22Rv1 (cell line): ENCODE data around the gene CD200R1.

Source experiments
- H3K27ac ChIP-seq: fragments of 450-650 bp; 2 replicates; pipeline ENCODE4 v1.5.1; 2017
- CTCF ChIP-seq: fragments of 450-650 bp; IDR thresholded peaks from 2 replicates; pipeline ENCODE4 v1.5.1; 2017; ENCODE audit warnings: mild to moderate bottlenecking
- ZFX ChIP-seq: fragments of 450-650 bp; IDR thresholded peaks from 2 replicates; pipeline ENCODE4 v1.6.1; 2017; ENCODE audit warnings: antibody characterized with exemption, borderline replicate concordance

CD200R1 gene

DNA sequence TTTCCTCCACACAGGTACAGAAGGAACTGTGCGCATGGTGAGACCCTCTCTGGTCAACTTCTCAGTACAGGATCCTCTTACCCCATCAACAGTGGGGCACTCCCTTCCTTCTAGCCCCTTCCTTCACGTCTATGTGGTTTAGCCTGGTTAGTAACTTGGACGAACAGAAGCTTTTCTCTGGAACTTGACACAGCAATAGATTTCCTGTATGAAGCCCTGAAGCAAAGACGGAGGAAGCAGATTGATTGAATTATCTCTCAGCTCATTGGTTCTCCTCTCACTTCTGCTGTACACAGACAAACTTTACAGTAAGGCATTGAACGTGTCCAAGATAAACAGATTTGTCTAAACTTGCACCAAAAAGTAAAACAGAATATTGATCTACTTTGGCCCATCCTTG is at the start of gene CD200R1:
Gene CD200R1 (minus strand): TSS at position 210 of the 400 bp plus-strand sequence. CDS start 246 bp downstream, outside the sequence.
- no peak for TF ChIP-seq CTCF
- no peak for TF ChIP-seq ZFX

DNA sequence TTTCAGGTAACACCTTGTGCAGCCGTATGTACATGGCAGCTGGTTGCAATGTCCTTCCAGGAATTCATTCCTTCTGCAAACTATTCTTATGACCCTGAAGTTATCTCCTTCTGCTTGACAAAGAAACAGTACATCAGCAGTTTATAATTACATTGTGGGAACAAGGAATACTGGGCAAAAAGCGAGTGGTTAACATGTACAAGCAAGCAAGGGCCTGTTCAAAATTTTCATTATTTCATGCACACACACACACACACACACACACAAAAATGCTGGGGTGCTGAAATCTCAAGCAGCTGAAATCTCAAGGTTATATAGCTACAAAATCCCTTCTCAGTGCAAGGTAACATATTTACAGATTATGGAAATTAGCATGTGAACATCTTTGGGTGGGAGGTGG is 46.6 kb upstream of the CD200R1 start:
- H3K27ac ChIP-seq = no peak overlapping the region
- TF ChIP-seq CTCF = no peak
- TF ChIP-seq ZFX = no peak

More for the DNA sequence above, at the start of gene CD200R1:
- H3K27ac ChIP-seq = no peak within 1 kb of the TSS

DNA sequence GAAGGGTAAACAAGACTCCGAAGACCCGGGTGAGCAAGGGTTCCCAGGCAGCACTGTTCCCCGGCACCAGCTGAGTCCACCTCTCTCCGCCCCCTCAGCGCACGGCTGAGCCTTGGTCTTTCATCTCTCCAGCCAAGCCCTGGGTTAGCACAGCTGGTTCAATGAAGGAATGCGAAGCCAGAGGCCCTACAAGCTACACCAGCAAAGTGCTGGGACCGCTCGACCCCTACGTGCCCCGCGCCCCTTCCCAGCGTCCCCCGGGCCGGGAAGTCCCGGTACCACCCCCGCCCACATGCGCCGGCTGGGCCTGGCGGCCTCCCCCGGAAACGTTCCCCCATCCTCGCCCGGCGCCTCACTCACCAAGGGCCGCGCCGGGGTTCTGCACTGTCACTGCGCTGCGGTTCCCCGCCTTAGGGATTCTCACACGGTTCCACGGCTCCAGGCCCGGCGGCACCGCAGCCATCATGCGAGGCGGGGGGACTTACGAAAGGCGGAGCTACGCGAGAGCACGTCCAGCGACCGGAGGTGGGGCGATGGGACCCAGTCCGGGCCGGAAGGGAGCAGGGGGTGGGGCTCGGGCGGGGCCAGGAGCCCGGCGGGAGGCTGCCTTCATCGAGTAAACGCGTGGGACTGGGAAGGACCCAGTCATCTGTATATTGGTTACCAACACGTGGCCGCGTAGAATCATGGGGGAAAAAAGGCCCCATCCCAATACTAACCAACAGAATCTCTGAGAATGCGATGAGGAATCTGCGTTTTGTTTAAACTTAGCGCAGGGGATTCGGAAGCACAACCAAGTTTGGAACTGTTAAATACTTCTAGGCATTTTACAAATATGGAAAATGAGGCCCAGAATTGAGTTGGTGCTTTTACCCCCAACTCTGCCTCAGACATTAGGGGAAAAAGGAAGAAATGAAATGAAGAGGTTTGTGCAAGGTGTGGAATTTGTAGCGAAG is 44.6 kb upstream of the CD200R1 start:
- H3K27ac ChIP-seq = peak overlapping the region; percentile 71
- no peak for TF ChIP-seq ZFX

DNA sequence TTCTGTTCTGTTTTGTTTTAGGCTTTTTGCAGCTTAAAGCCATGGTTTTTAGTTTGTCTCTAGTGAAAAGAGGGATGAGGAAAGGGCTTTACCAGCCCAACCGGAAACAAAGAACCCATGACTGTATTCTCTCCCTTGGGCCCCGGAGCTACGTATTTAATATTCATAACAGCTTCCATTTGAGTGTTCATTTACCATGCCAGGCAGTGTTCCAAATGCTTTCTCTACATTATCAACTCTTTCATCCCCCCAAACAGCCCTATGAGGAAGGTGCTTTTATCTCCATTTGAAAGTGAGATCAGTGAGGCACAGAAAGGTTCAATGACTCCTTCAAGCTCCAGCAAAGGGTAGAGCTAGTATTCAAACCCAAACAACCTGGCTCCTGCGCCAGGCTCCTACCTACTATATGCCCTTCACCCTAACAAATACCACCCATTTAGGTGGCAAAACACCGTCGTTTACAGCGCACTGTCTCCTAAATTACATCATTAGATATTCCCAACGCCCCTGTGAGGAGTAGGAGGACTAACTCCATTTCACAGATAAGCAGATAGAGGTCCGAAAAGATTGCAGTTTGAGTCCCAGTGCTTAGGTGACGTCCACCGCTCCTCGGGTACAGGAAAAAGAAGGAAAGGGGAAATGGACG is 43.8 kb upstream of the CD200R1 start:
- no peak for TF ChIP-seq ZFX
- no peak for TF ChIP-seq CTCF
- H3K27ac ChIP-seq = peak overlapping the region; percentile 71

DNA sequence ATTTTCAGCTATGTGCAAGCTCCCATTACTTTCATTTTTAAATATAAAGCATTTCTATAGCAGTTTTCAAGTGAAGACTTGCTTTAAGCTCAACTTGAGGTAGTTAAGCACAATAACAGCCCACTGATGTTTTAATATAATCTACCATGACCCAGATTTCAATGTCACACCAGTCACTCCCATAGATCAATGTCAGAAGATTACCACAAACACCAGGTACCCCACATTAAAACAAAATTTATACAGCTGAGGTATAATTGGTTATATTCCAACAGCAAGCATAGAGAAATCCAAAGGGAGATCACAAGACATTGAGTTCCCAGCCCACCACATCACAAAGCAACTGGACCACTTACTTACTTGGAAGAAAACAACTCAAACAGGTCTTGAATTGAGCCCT is 38.7 kb upstream of the CD200R1 start:
- no peak for TF ChIP-seq CTCF

DNA sequence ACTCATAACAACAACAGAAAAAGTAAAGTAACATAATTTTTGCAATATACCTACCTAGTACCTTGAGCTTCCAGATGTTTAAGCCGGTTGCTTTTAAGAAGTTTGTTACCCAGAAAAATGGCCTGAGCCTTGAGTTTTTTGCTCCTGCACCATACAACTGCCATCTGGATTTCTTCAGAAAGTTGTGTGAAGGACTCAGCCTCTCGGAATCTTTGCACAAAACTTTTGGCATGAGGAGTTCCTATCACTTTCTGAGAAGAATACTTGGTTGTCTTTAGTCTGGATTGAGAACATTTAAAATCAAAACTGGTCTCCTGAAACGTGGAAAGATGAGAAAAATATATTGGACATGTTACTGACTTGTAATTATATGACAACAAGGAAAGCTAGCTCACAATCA is 33.2 kb upstream of the CD200R1 start:
- no peak for TF ChIP-seq ZFX
- TF ChIP-seq CTCF = no peak
- H3K27ac ChIP-seq = no peak overlapping the region

More for the DNA sequence above, 38.7 kb upstream of the CD200R1 start:
- no peak overlapping the region for H3K27ac ChIP-seq

GRCh38 chr3:113006359-113007056 is 31.6 kb upstream of the CD200R1 start:
- H3K27ac ChIP-seq = no peak overlapping the region
- TF ChIP-seq ZFX (no peak), CTCF (no peak)
